Calu3 (cell line): ENCODE measurements around the gene CBFA2T2. TPM values are rescaled to one million over a fixed set of nuclear protein-coding genes. Genes with fewer than 3 reads are reported as not detected.

ENCODE experiments used
- BruUV-seq: library from RNA; stranded (reverse); fragments of 400-500 nt; replicated peaks from 2 replicates; lab custom pipeline; 2021; lab: Mats Ljungman, UMichigan
- CTCF ChIA-PET: fragments of 300-600 bp; sonication (Branson Sonifier 250); formaldehyde crosslinking; loops from one replicate; lab custom pipeline; 2022; ENCODE audit warnings: antibody characterized with exemption; lab: Charles Lee
- DNase-seq: peaks from one replicate; pipeline ENCODE4 v3.0.0; 2022
- H3K27ac Mint-ChIP-seq: one replicate; pipeline ENCODE4 v1.8.0; 2022; ENCODE audit warnings: mixed read lengths; ENCODE audit not compliant: unreplicated experiment
- H3K27me3 Mint-ChIP-seq: one replicate; pipeline ENCODE4 v1.8.0; 2022; ENCODE audit warnings: mixed read lengths; ENCODE audit not compliant: unreplicated experiment
- H3K36me3 Mint-ChIP-seq: one replicate; pipeline ENCODE4 v1.8.0; 2022; ENCODE audit warnings: mild to moderate bottlenecking, moderate library complexity, mixed read lengths; ENCODE audit not compliant: insufficient read depth, unreplicated experiment
- H3K4me1 Mint-ChIP-seq: one replicate; pipeline ENCODE4 v1.8.0; 2022; ENCODE audit warnings: mild to moderate bottlenecking, low read depth, mixed read lengths; ENCODE audit not compliant: unreplicated experiment
- H3K4me3 Mint-ChIP-seq: one replicate; pipeline ENCODE4 v1.8.0; 2022; ENCODE audit warnings: mild to moderate bottlenecking, low read depth, moderate library complexity, mixed read lengths; ENCODE audit not compliant: unreplicated experiment
- H3K9me3 Mint-ChIP-seq: one replicate; pipeline ENCODE4 v1.8.0; 2022; ENCODE audit warnings: low read depth, mixed read lengths; ENCODE audit not compliant: unreplicated experiment
- intact Hi-C: fragments of 100-400 bp; cut with micrococcal nuclease; formaldehyde crosslinking; loops from one replicate; pipeline ENCODE4 v1.10.0; 2022; ENCODE audit not compliant: unreplicated experiment
- total RNA-seq: library from RNA; stranded (reverse); gene quantifications from 2 replicates; pipeline ENCODE4 v1.2.3, GENCODE V29; 2022
- TF ChIP-seq, protein P1 (sequence below): fragments of 200-600 bp; IDR thresholded peaks from one replicate; pipeline ENCODE4 v1.8.0; 2022; ENCODE audit warnings: antibody characterized with exemption; ENCODE audit not compliant: unreplicated experiment

Gene CBFA2T2
- total RNA-seq, 1 experiment from 2014 or later = 20.5 TPM

DNA sequence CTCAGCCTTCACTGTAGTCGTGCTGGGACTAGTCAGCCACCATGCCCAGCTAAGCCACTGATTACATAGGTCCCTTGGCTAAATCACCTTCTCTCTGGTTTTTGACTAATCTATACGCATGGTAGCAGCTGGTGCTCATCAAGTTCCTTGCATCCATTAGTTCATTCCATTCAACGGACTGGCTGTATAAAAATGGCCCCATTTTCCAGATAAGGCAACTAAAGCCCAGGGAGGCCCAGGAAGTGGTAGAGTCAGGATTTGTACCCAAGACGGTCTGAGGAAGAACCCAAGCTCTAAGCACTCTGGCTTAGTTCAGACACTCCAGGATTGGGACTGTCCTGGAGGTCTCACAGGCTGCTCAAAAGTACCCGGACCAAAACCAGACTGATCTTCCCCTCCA is 191.4 kb downstream of the CBFA2T2 start:
- H3K9me3 Mint-ChIP-seq = no peaks in the 10 kb centered on the region
- DNase-seq = no peak
- CTCF ChIA-PET = no interaction called here
- peaks cover 28% of the 10 kb centered on the region for H3K4me1 Mint-ChIP-seq
- peaks cover 52% of the 10 kb centered on the region for H3K36me3 Mint-ChIP-seq
- BruUV-seq = no TSS peak
- intact Hi-C loops = no loop called here
- TF ChIP-seq, protein P1, sequence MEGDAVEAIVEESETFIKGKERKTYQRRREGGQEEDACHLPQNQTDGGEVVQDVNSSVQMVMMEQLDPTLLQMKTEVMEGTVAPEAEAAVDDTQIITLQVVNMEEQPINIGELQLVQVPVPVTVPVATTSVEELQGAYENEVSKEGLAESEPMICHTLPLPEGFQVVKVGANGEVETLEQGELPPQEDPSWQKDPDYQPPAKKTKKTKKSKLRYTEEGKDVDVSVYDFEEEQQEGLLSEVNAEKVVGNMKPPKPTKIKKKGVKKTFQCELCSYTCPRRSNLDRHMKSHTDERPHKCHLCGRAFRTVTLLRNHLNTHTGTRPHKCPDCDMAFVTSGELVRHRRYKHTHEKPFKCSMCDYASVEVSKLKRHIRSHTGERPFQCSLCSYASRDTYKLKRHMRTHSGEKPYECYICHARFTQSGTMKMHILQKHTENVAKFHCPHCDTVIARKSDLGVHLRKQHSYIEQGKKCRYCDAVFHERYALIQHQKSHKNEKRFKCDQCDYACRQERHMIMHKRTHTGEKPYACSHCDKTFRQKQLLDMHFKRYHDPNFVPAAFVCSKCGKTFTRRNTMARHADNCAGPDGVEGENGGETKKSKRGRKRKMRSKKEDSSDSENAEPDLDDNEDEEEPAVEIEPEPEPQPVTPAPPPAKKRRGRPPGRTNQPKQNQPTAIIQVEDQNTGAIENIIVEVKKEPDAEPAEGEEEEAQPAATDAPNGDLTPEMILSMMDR = no peak
- H3K27ac Mint-ChIP-seq = no peak overlapping the region
- H3K4me3 Mint-ChIP-seq = no peak overlapping the region
- H3K27me3 Mint-ChIP-seq = no peaks in the 10 kb centered on the region

DNA sequence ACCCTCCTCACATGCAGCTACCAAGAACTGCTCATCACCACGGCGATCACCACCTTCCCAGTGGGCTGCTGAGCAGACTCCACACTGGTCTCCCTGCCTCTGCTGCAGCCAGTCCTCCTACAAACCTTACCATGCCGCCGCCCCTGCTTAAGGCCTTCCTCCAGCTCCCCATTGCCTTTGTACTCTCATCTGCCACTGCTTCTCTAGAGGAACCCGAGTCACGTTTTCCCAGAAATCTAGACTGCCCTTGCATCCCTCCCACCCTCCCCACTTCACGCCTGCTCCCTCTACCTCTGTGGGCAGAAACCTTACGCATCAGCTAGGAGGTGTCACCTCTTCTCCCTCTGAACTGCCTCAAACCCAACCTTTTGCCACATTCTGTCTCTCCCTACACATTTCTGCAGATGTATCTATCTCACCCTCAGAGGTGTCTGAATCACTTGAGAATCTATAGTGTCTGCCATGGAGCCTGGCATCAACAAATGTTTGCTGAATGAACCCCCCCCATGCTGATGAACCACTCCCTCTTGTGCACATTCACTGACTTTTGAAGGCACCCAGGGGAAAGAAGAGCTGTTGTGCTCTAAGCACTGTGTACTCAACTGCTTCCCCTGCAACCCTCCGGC is 191.9 kb downstream of the CBFA2T2 start:
- no TSS peak for BruUV-seq
- Mint-ChIP-seq H3K4me3 (no peak overlapping the region), H3K27ac (no peak overlapping the region), H3K27me3 (no peaks in the 10 kb centered on the region), H3K9me3 (no peaks in the 10 kb centered on the region), H3K36me3 (peaks cover 52% of the 10 kb centered on the region), H3K4me1 (peaks cover 33% of the 10 kb centered on the region)
- intact Hi-C loops = no loop called here
- TF ChIP-seq, protein P1 = no peak
- CTCF ChIA-PET = no interaction called here
- no peak for DNase-seq

DNA sequence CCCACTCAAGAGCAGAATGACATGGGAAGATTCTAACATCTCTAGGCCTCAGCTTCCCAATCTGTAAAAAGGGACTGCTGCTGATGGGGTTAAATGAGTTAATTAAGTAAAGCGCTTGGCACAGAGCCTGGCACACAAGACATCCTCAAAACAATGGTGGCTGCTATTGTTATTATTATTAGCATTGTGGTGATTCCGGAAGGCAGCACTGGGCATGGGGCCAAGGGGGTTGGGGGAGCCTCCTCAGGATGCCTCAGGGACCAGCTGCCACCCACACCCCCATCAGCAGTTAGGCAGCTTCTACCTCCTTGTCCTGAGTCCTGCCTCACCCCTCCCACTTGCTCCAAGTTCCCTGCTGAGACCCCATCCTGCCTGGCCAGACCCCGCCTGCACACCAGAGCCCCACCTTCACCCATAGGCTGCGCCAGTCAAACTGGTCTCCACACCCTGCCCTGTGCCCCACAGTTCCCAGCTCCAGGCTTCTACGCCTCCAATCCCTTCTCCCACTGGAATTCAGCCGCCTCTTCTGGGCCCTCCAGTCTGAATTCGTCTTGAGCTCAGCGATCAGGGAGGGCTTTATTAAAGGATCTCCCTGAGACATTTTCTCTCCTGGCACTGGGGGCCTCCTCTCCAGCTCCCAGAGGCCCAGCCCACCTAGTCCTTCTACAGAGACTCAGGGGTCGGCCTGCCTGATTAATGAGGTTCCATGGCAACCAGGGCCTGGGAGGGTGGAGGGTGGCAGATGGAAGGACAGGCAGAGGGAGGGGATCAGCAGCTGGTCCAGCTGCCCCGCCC is 194.8 kb downstream of the CBFA2T2 start:
- Mint-ChIP-seq H3K36me3 (peaks cover 45% of the 10 kb centered on the region), H3K27ac (peak overlapping the region; percentile 69), H3K4me1 (peaks cover 44% of the 10 kb centered on the region), H3K27me3 (no peaks in the 10 kb centered on the region), H3K9me3 (no peaks in the 10 kb centered on the region), H3K4me3 (peak overlapping the region; percentile 62)
- TF ChIP-seq, protein P1 = no peak
- intact Hi-C loops = loop anchor here (5.0 kb wide), 1 partner anchor 113 kb away; no protein-coding TSS in a partner anchor
- peak; percentile 43 for DNase-seq
- BruUV-seq = no TSS peak
- CTCF ChIA-PET = interaction anchor here (0.7 to 1.5 kb wide), 3 partner anchors 17 to 48 kb away, joined by 3 to 11 read pairs (median 3); partner anchors contain the start of gene ACTL10

DNA sequence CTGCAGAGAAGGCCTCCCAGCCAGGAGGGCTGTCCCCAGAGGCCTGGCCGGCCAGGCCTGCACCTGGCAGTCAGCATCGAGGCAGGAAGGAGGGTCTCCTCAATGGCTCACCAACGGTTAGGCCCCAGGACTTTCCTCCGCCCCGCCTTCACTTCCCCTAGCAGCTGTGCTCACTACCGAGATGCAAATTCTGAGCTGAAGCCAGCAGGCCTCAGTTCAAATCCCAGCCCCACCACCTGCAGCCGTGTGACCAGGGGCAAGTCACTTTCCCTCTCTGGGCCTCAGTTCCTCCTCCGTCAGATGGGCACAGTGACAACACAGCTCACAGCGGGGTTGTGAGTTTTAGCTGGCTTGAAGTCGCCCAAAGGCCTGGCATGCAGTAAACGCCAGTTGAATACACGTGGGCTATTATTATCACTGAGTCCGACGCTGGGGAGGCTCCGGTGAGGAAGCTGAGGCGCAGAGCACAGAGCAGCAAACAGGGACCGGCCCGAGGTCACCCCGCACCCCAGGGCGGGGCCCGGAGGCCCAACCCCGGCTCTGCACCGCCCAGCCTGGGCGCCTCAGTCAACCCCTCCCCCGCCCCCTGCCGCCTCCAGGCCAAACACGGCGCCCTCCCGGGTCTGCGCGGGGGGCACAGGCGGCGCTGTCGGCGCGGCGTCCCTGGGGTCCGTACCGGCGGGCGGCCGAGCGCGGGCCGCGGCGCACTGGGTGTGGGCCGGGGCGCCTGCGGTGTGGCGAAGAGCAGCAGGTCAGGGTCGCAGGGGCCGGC is 195.6 kb downstream of the CBFA2T2 start:
- H3K36me3 Mint-ChIP-seq = peaks cover 45% of the 10 kb centered on the region
- H3K9me3 Mint-ChIP-seq = no peaks in the 10 kb centered on the region
- peaks cover 44% of the 10 kb centered on the region for H3K4me1 Mint-ChIP-seq
- CTCF ChIA-PET = interaction anchor here (1.0 to 1.5 kb wide), 2 partner anchors 18 to 47 kb away, joined by 3 to 11 read pairs; partner anchors contain the start of gene ACTL10
- H3K27me3 Mint-ChIP-seq = no peaks in the 10 kb centered on the region
- TF ChIP-seq, protein P1 = no peak
- DNase-seq = peak; percentile 74
- peak overlapping the region; percentile 62 for H3K4me3 Mint-ChIP-seq
- intact Hi-C loops = loop anchor here (5.0 kb wide), 1 partner anchor 112 kb away; no protein-coding TSS in a partner anchor
- H3K27ac Mint-ChIP-seq = peak overlapping the region; percentile 69
- BruUV-seq = TSS peak; percentile 47
